ENCODE measurements around the gene RNF182. TPM values are rescaled to one million over a fixed set of nuclear protein-coding genes. Genes with fewer than 3 reads are reported as not detected.
A peak's percentile ranks its signal among the peaks of the same experiment; 100 is the strongest.

RNF182 gene
- polyA plus RNA-seq, 1 of the 3 experiments (the other 2 are of a cell fraction): 8.0 TPM

- H3K27me3 ChIP-seq (ENCODE audit: insufficient read depth): no peaks in the 10 kb centered on the region
- no peak for DNase-seq
- H3F3A ChIP-seq (replicated peaks; ENCODE audit: insufficient read depth): peaks cover 12% of the 10 kb centered on the region
- H3K9me2 ChIP-seq: no peaks in the 10 kb centered on the region
- H3K4me3 ChIP-seq (ENCODE audit: low read depth in 2 of 2, low read length in 1 of 2): no peak overlapping the region
- CTCF ChIA-PET: interaction anchor here (0.8 to 1.3 kb wide), 2 partner anchors 41 to 78 kb away, joined by 3 to 4 read pairs; no protein-coding TSS in a partner anchor
- H3K4me2 ChIP-seq: peak overlapping the region; percentile 42; the same call in 1 of the 2 replicates
- POLR2A ChIA-PET: no interaction called here
- H3K79me2 ChIP-seq (ENCODE audit: insufficient read depth): no peaks in the 10 kb centered on the region
- H3K9ac ChIP-seq: no peak overlapping the region
- 91% methylated on average over 2 of the region's 2 CpGs for WGBS (ENCODE audit: low lambda C conversion rate)
- peak overlapping the region in 1 of 2 experiments; percentile 54; a peak in 2 of 4 replicates for H3K27ac ChIP-seq (ENCODE audit: low read depth in 2 of 2, low read length in 1 of 2)
- H3K9me3 ChIP-seq: no peaks in the 10 kb centered on the region
- H4K20me1 ChIP-seq (ENCODE audit: insufficient read depth): no peaks in the 10 kb centered on the region
- peaks cover 0 to 27% of the 10 kb centered on the region in 2 experiments; a peak in 2 of 4 replicates for H3K4me1 ChIP-seq (ENCODE audit: control insufficient read depth in 1 of 2, insufficient read depth in 2 of 2, low read depth in 1 of 2, low read length in 1 of 2)
- no peaks in the 10 kb centered on the region for H3K36me3 ChIP-seq (replicated peaks in 1 of 2; ENCODE audit: control insufficient read depth in 1 of 2, insufficient read depth in 2 of 2, low read length in 1 of 2)
- no peak overlapping the region for H2AFZ ChIP-seq (ENCODE audit: low read depth)
- no peak for TF ChIP-seq MEF2A (IDR thresholded peaks at IDR 0.05; ENCODE audit: borderline replicate concordance, low read depth)
Measured at GRCh38 chr6:13988908-13989307, 64.2 kb downstream of the RNF182 start.

- Histone ChIP-seq H2AFZ (ENCODE audit: low read depth) (no peak overlapping the region), H3K27ac (ENCODE audit: low read depth in 2 of 2, low read length in 1 of 2) (peak overlapping the region in 1 of 2 experiments; percentile 54; a peak in 2 of 4 replicates), H3K4me3 (ENCODE audit: low read depth in 2 of 2, low read length in 1 of 2) (no peak overlapping the region), H3K9me2 (no peaks in the 10 kb centered on the region), H3K36me3 (replicated peaks in 1 of 2; ENCODE audit: control insufficient read depth in 1 of 2, insufficient read depth in 2 of 2, low read length in 1 of 2) (no peaks in the 10 kb centered on the region), H3K9ac (no peak overlapping the region), H3K27me3 (ENCODE audit: insufficient read depth) (no peaks in the 10 kb centered on the region), H3K9me3 (no peaks in the 10 kb centered on the region), H3K4me2 (peak overlapping the region; percentile 42), H3K79me2 (ENCODE audit: insufficient read depth) (no peaks in the 10 kb centered on the region), H3K4me1 (ENCODE audit: control insufficient read depth in 1 of 2, insufficient read depth in 2 of 2, low read depth in 1 of 2, low read length in 1 of 2) (peaks cover 0 to 19% of the 10 kb centered on the region in 2 experiments; a peak in 1 of 4 replicates), H4K20me1 (ENCODE audit: insufficient read depth) (no peaks in the 10 kb centered on the region), H3F3A (replicated peaks; ENCODE audit: insufficient read depth) (peaks cover 12% of the 10 kb centered on the region)
- DNase-seq: no peak
- TF ChIP-seq RAD21 (IDR thresholded peaks at IDR 0.05; ENCODE audit: low read length) (no peak), FOSL2 (IDR thresholded peaks at IDR 0.05; ENCODE audit: borderline replicate concordance, low read depth) (0 out of 2 replicates have a peak, but pooled peaks have one; percentile 16), PBX3 (IDR thresholded peaks at IDR 0.05) (peak; percentile 53), JUND (IDR thresholded peaks at IDR 0.05) (0 out of 2 replicates have a peak, but pooled peaks have one; percentile 17), TCF12 (IDR thresholded peaks at IDR 0.05) (0 out of 2 replicates have a peak, but pooled peaks have one; percentile 8), MXI1 (IDR thresholded peaks at IDR 0.05; ENCODE audit: low read depth, low read length) (no peak), EP300 (IDR thresholded peaks at IDR 0.05; ENCODE audit: borderline replicate concordance in 1 of 2, low read depth in 1 of 2, low read length in 1 of 2) (no peak)
- ChIA-PET POLR2A (no interaction called here), CTCF (interaction anchor here (0.5 to 1.3 kb wide), 2 partner anchors 77 to 779 kb away, joined by 3 to 4 read pairs; no protein-coding TSS in a partner anchor)
- WGBS (ENCODE audit: low lambda C conversion rate): 63% methylated on average over 7 of the region's 7 CpGs
Measured at GRCh38 chr6:13989496-13990144, 64.9 kb downstream of the RNF182 start.

- no peaks in the 10 kb centered on the region for H3K27me3 ChIP-seq (ENCODE audit: insufficient read depth)
- H3K4me2 ChIP-seq: no peak overlapping the region
- ChIA-PET POLR2A (no interaction called here), CTCF (no interaction called here)
- H3F3A ChIP-seq (replicated peaks; ENCODE audit: insufficient read depth): peaks cover 12% of the 10 kb centered on the region
- H3K79me2 ChIP-seq (ENCODE audit: insufficient read depth): no peaks in the 10 kb centered on the region
- no peaks in the 10 kb centered on the region for H4K20me1 ChIP-seq (ENCODE audit: insufficient read depth)
- no peaks in the 10 kb centered on the region for H3K9me2 ChIP-seq
- H3K9ac ChIP-seq: no peak overlapping the region
- no peak for DNase-seq
- no peaks in the 10 kb centered on the region for H3K9me3 ChIP-seq
- H3K36me3 ChIP-seq (replicated peaks in 1 of 2; ENCODE audit: control insufficient read depth in 1 of 2, insufficient read depth in 2 of 2, low read length in 1 of 2): no peaks in the 10 kb centered on the region
- H3K4me3 ChIP-seq (ENCODE audit: low read depth in 2 of 2, low read length in 1 of 2): no peak overlapping the region
- H3K4me1 ChIP-seq (ENCODE audit: control insufficient read depth in 1 of 2, insufficient read depth in 2 of 2, low read depth in 1 of 2, low read length in 1 of 2): peaks cover 0 to 13% of the 10 kb centered on the region in 2 experiments; a peak in 1 of 4 replicates
- 92% methylated on average over 3 of the region's 3 CpGs for WGBS (ENCODE audit: low lambda C conversion rate)
- no peak overlapping the region for H2AFZ ChIP-seq (ENCODE audit: low read depth)
- H3K27ac ChIP-seq (ENCODE audit: low read depth in 2 of 2, low read length in 1 of 2): no peak overlapping the region
- TF ChIP-seq RFX5 (IDR thresholded peaks at IDR 0.05; ENCODE audit: low read length) (no peak), IRF3 (IDR thresholded peaks at IDR 0.05; ENCODE audit: low read depth, low read length) (no peak), MAX (IDR thresholded peaks at IDR 0.05; ENCODE audit: low read depth) (no peak), GABPA (IDR thresholded peaks at IDR 0.05; ENCODE audit: low read depth) (no peak), REST (IDR thresholded peaks at IDR 0.05; ENCODE audit: low read depth, low read length) (no peak), GATA2 (CRISPR knock-in tag; IDR thresholded peaks at IDR 0.05) (no peak), RCOR1 (IDR thresholded peaks at IDR 0.05; ENCODE audit: low read length) (no peak), EZH2phosphoT487 (IDR thresholded peaks at IDR 0.05; ENCODE audit: borderline replicate concordance, low read depth) (no peak)
Measured at GRCh38 chr6:13990796-13991195, 66.0 kb downstream of the RNF182 start.
